ENCODE data around the gene ERP29. TPM values are rescaled to one million over a fixed set of nuclear protein-coding genes. Genes with fewer than 3 reads are reported as not detected.

ERP29 gene
- total RNA-seq, result 55.3 TPM
- 10 to 100 TPM; 70.3 to 89.5 (median 74.2) TPM for polyA plus RNA-seq (ENCODE audit: insufficient read depth in 1 of 8, insufficient read length in 8 of 8, low replicate concordance in 1 of 8)
- long read RNA-seq, donor 1, transcript ERP29-202 (2 exons, 1,333 nt), result minor isoform, 5 of 22 reads
- long read RNA-seq, donor 1, transcript ERP29-201 (3 exons, 1,735 nt), result major isoform, 17 of 22 reads
- long read RNA-seq, donor 1, partial matches to known transcripts, result 0 of 22 reads
- long read RNA-seq, donor 1, other reads (novel, unspliced or antisense), result 0 of 22 reads
- long read RNA-seq, donor 2, partial matches to known transcripts, result 0 of 7 reads
- long read RNA-seq, donor 2, other reads (novel, unspliced or antisense), result 0 of 7 reads
- long read RNA-seq, donor 3, transcript ERP29-201 (3 exons, 1,735 nt), result major isoform, 34 of 70 reads
- long read RNA-seq, donor 3, transcript ERP29-202 (2 exons, 1,333 nt), result minor isoform, 17 of 70 reads
- long read RNA-seq, donor 3, partial matches to known transcripts, result 6 of 70 reads
- long read RNA-seq, donor 3, other reads (novel, unspliced or antisense), result 11 of 70 reads
- long read RNA-seq, donor 4, transcript ERP29-201 (3 exons, 1,735 nt), result major isoform, 23 of 34 reads
- long read RNA-seq, donor 4, transcript ERP29-202 (2 exons, 1,333 nt), result minor isoform, 10 of 34 reads
- long read RNA-seq, donor 4, partial matches to known transcripts, result 0 of 34 reads
- long read RNA-seq, donor 4, other reads (novel, unspliced or antisense), result 0 of 34 reads
- long read RNA-seq, donor 5, transcript ERP29-202 (2 exons, 1,333 nt), result minor isoform, 38 of 114 reads
- long read RNA-seq, donor 5, transcript ERP29-201 (3 exons, 1,735 nt), result major isoform, 74 of 114 reads
- long read RNA-seq, donor 5, partial matches to known transcripts, result 0 of 114 reads
- long read RNA-seq, donor 5, other reads (novel, unspliced or antisense), result 0 of 114 reads
- long read RNA-seq, donor 6, transcript ERP29-202 (2 exons, 1,333 nt), result minor isoform, 19 of 92 reads
- long read RNA-seq, donor 6, transcript ERP29-201 (3 exons, 1,735 nt), result major isoform, 73 of 92 reads
- long read RNA-seq, donor 6, partial matches to known transcripts, result 0 of 92 reads
- long read RNA-seq, donor 6, other reads (novel, unspliced or antisense), result 0 of 92 reads
- long read RNA-seq, donor 7, transcript ERP29-202 (2 exons, 1,333 nt), result minor isoform, 10 of 60 reads
- long read RNA-seq, donor 7, transcript ERP29-201 (3 exons, 1,735 nt), result major isoform, 49 of 60 reads
- long read RNA-seq, donor 7, partial matches to known transcripts, result 0 of 60 reads
- long read RNA-seq, donor 7, other reads (novel, unspliced or antisense), result 0 of 60 reads
- long read RNA-seq, donor 8, transcript ERP29-202 (2 exons, 1,333 nt), result minor isoform, 9 of 33 reads
- long read RNA-seq, donor 8, transcript ERP29-201 (3 exons, 1,735 nt), result major isoform, 24 of 33 reads
- long read RNA-seq, donor 8, partial matches to known transcripts, result 0 of 33 reads
- long read RNA-seq, donor 8, other reads (novel, unspliced or antisense), result 0 of 33 reads
- long read RNA-seq, donor 9, transcript ERP29-201 (3 exons, 1,735 nt), result major isoform, 17 of 26 reads
- long read RNA-seq, donor 9, transcript ERP29-202 (2 exons, 1,333 nt), result minor isoform, 7 of 26 reads
- long read RNA-seq, donor 9, partial matches to known transcripts, result 0 of 26 reads
- long read RNA-seq, donor 9, other reads (novel, unspliced or antisense), result 0 of 26 reads
- long read RNA-seq, donor 10, transcript ERP29-202 (2 exons, 1,333 nt), result minor isoform, 18 of 70 reads
- long read RNA-seq, donor 10, transcript ERP29-201 (3 exons, 1,735 nt), result major isoform, 52 of 70 reads
- long read RNA-seq, donor 10, partial matches to known transcripts, result 0 of 70 reads
- long read RNA-seq, donor 10, other reads (novel, unspliced or antisense), result 0 of 70 reads
- long read RNA-seq, donor 11, transcript ERP29-202 (2 exons, 1,333 nt), result minor isoform, 11 of 44 reads
- long read RNA-seq, donor 11, transcript ERP29-201 (3 exons, 1,735 nt), result major isoform, 33 of 44 reads
- long read RNA-seq, donor 11, partial matches to known transcripts, result 0 of 44 reads
- long read RNA-seq, donor 11, other reads (novel, unspliced or antisense), result 0 of 44 reads

DNA sequence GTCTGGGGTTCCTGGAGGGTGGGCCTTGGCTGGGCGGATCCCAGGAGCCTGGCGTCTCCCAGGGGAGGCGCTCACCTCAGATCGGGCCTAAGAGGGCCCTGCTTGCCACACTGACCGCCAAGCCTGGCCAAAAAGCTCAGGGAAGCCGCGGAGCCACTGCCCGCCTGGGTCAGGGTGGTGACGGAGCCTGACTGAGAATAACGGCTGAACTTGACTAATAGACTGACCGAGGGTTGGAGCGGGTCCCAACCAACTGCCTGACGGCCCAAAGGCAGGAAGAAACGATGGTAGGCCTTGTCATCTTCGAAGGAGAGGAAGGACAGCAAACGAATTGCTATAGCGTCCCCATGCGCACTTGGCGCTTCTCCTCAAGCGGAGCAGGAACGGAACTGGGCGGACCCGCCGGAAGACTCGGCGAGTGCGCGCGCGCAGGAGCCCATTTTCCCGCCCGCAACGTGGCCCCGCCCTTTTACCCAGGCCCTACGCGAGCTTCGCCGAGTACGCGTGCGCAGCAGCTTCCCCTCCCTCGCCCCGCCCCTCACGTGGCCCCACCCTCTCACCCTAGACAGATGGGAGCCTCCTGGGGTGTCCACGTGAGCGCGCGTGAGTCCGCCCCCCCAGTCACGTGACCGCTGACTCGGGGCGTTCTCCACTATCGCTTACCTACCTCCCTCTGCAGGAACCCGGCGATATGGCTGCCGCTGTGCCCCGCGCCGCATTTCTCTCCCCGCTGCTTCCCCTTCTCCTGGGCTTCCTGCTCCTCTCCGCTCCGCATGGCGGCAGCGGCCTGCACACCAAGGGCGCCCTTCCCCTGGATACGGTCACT lies at the start of gene ERP29, which contains the start of gene TMEM116:
Gene ERP29, plus strand, starts transcription at position 652 of the 826 bp plus-strand sequence. Its CDS starts 40 bp downstream, at position 692.
Gene TMEM116, minus strand, starts transcription at position 391 of the 826 bp plus-strand sequence. CDS start 7,895 bp downstream, outside the sequence.
- peak; percentile 99 for DNase-seq
- H3K9me3 ChIP-seq (replicated peaks; ENCODE audit: control insufficient read depth, low read depth, low read length), result no peaks in the 10 kb centered on the region
- H3K4me3 ChIP-seq (ENCODE audit: low read length), result peak within 1 kb of the TSS; percentile 94
- peaks cover 11% of the 10 kb centered on the region for H3K36me3 ChIP-seq (ENCODE audit: control insufficient read depth, insufficient read depth, low read length)
- WGBS (ENCODE audit: insufficient coverage), result under 1% methylated on average over 67 of the region's 67 CpGs
- peaks cover 21% of the 10 kb centered on the region for H3K4me1 ChIP-seq (ENCODE audit: control insufficient read depth, insufficient read depth, low read length)
- no peaks in the 10 kb centered on the region for H3K27me3 ChIP-seq (ENCODE audit: control insufficient read depth, insufficient read depth, low read length)
- H3K27ac ChIP-seq (ENCODE audit: low read length), result peak within 1 kb of the TSS; percentile 99

DNA sequence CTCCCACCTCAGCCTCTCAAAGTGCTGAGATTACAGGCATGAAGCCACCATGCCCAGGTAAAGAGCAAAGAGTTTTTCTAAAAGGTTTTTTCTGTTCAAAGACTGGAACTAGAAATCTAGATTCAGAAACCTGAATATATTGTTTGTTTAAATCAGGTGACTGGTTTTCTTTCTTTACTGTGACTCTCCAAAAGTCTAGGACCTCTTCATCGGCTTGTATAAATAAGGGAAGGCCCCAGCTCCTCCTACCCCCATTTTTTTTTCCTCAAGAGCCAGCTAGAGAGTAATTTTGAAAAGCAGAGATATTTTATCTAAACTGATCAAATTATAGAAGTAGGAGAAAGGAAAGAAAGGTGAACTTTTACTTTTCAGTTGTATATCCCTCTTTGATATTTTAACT lies 48.3 kb upstream of the ERP29 start:
- Histone ChIP-seq H3K4me3 (ENCODE audit: low read length) (no peak overlapping the region), H3K9me3 (replicated peaks; ENCODE audit: control insufficient read depth, low read depth, low read length) (no peaks in the 10 kb centered on the region), H3K27ac (ENCODE audit: low read length) (no peak overlapping the region), H3K27me3 (ENCODE audit: control insufficient read depth, insufficient read depth, low read length) (no peaks in the 10 kb centered on the region), H3K4me1 (ENCODE audit: control insufficient read depth, insufficient read depth, low read length) (no peaks in the 10 kb centered on the region), H3K36me3 (ENCODE audit: control insufficient read depth, insufficient read depth, low read length) (no peaks in the 10 kb centered on the region)
- DNase-seq, result no peak
- no CpG with 5 or more reads among the region's 1 CpG for WGBS (ENCODE audit: insufficient coverage)

DNA sequence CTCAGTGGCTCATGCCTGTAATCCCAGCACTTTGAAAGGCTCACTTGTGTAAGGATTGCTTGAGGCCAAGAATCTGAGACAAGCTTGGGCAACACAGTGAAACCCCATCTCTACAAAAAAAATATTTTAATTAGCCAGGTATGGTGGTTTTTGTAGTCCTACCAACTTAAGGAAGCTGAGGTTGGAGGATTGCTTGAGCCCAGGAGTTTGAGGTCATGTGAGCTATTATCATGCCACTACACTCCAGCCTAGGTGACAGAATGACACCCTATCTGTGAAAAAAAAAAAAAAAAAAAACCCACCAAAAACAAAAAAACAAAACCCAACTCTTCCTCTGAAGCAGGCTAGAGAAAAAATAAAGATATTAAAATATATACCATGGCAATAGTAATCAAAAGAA lies 41.4 kb upstream of the ERP29 start:
- no peak for DNase-seq
- Histone ChIP-seq H3K27ac (ENCODE audit: low read length) (no peak overlapping the region), H3K4me1 (ENCODE audit: control insufficient read depth, insufficient read depth, low read length) (no peaks in the 10 kb centered on the region), H3K27me3 (ENCODE audit: control insufficient read depth, insufficient read depth, low read length) (no peaks in the 10 kb centered on the region), H3K4me3 (ENCODE audit: low read length) (no peak overlapping the region), H3K36me3 (ENCODE audit: control insufficient read depth, insufficient read depth, low read length) (no peaks in the 10 kb centered on the region), H3K9me3 (replicated peaks; ENCODE audit: control insufficient read depth, low read depth, low read length) (peaks cover 5% of the 10 kb centered on the region)

DNA sequence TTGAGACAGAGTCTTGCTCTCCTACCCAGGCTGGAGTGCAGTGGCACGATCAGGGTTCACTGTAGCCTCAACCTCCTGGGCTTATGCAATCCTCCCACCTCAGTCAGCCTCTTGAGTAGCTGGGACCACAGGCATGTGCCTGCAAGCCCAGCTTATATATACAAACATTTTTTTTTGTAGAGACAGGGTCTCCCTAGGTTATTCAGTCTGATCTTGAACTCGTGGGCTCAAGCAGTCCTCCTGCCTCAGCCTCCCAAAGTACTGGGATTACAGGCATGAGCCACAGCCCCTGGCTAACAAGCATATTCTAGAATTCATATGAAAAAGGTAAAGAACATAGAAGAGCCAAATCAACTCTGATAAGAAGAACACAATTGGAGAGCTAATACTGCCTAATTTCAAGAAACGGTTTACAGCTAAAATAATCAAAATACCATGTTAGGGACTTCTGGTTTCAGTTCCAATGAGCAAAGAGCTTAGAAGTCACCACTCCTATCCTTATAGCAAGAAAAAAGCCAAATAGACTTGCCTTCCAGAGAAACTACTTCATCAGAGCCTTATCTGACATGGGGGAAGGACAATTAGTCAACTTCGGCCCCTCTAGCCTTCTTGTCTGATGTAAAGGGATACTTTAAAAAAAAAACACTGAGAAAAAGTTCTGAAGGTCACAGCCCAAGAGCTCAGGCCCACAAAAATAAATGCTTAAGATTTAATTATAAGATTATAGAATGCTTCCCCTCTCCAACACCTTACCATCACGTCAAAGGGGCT lies 37.9 kb upstream of the ERP29 start:
- Histone ChIP-seq H3K36me3 (ENCODE audit: control insufficient read depth, insufficient read depth, low read length) (no peaks in the 10 kb centered on the region), H3K4me3 (ENCODE audit: low read length) (no peak overlapping the region), H3K4me1 (ENCODE audit: control insufficient read depth, insufficient read depth, low read length) (no peaks in the 10 kb centered on the region), H3K27me3 (ENCODE audit: control insufficient read depth, insufficient read depth, low read length) (no peaks in the 10 kb centered on the region), H3K27ac (ENCODE audit: low read length) (no peak overlapping the region), H3K9me3 (replicated peaks; ENCODE audit: control insufficient read depth, low read depth, low read length) (peaks cover 5% of the 10 kb centered on the region)
- DNase-seq, result no peak
- 90% methylated on average over 1 of the region's 5 CpGs for WGBS (ENCODE audit: insufficient coverage)

DNA sequence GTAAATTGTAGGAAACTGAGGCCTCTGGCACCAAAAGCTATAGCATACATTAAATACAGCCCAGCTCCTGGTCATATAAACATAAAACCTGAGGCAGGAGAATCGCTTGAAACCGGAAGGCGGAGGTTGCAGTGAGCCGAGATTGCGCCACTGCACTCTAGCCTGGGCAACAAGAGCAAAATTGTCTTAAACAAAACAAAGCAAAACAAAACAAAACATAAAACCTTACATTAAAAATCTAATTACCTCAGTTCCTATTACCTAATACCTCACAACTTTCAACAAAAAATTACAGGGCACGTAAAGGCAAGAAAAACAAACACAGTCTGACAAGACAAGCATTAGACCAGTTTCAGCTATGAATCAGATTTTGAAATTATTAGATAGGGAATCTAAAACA lies 36.9 kb upstream of the ERP29 start:
- no peaks in the 10 kb centered on the region for H3K36me3 ChIP-seq (ENCODE audit: control insufficient read depth, insufficient read depth, low read length)
- 70% methylated on average over 3 of the region's 6 CpGs for WGBS (ENCODE audit: insufficient coverage)
- DNase-seq, result no peak
- no peaks in the 10 kb centered on the region for H3K4me1 ChIP-seq (ENCODE audit: control insufficient read depth, insufficient read depth, low read length)
- no peak overlapping the region for H3K27ac ChIP-seq (ENCODE audit: low read length)
- no peaks in the 10 kb centered on the region for H3K27me3 ChIP-seq (ENCODE audit: control insufficient read depth, insufficient read depth, low read length)
- no peak overlapping the region for H3K4me3 ChIP-seq (ENCODE audit: low read length)
- H3K9me3 ChIP-seq (replicated peaks; ENCODE audit: control insufficient read depth, low read depth, low read length), result no peaks in the 10 kb centered on the region

DNA sequence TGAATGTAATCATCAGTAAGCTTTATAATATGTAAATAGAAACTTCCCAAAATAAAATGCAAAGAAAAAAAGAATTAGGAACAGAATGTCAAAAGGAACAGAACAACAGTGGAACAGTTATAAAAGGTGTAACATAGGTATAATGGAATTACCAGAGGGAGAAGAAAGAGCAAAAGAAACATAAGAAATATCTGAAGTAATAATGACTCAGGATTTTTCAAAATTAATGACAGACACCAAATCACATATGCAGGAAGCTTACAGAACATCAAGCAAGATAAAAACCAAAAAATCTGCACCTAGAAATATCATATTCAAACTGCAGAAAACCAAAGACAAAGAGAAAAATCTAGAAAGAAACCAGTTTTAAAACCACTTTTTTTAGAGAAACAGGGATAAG lies 36.4 kb upstream of the ERP29 start:
- no peak for DNase-seq
- no peaks in the 10 kb centered on the region for H3K9me3 ChIP-seq (replicated peaks; ENCODE audit: control insufficient read depth, low read depth, low read length)
- no peaks in the 10 kb centered on the region for H3K4me1 ChIP-seq (ENCODE audit: control insufficient read depth, insufficient read depth, low read length)
- no peaks in the 10 kb centered on the region for H3K27me3 ChIP-seq (ENCODE audit: control insufficient read depth, insufficient read depth, low read length)
- no peak overlapping the region for H3K27ac ChIP-seq (ENCODE audit: low read length)
- H3K4me3 ChIP-seq (ENCODE audit: low read length), result no peak overlapping the region
- H3K36me3 ChIP-seq (ENCODE audit: control insufficient read depth, insufficient read depth, low read length), result no peaks in the 10 kb centered on the region

DNA sequence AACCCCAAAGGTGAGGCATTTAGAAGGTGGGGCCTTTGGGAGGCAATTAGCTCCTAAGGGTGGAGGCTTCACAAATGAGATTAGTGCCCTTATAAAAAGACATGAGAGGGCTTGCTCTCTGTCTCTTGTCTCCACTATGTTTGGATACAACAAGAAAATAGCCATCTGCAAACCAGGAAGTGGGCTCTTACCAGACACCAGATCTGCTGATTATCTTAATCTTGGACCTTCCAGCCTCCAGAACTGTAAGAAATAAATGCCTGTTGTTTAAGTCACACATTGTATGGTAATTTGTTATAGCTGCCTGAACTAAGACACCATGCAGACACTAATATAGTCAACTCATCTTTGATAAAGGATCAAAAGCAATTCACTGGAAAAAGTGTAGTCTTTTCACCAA lies 34.7 kb upstream of the ERP29 start:
- no peak for DNase-seq
- no peaks in the 10 kb centered on the region for H3K4me1 ChIP-seq (ENCODE audit: control insufficient read depth, insufficient read depth, low read length)
- H3K27ac ChIP-seq (ENCODE audit: low read length), result no peak overlapping the region

DNA sequence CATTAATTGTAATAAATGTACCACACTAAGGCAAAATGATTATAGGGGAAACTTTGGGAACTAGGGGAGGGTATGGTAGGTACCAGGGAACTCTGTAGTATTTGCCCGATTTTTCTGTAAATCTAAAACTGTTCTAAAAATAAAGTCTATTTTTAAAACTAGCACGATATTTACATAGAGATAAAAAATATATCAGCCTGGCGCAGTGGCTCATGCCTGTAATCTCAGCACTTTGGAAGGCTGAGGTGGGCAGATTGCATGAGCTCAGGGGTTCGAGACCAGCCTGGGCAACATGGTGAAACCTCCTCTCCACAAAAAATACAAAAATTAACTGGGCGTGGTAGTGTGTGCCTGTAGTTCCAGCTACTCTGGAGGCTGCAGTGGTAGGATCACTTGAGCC lies 32.6 kb upstream of the ERP29 start:
- WGBS (ENCODE audit: insufficient coverage), result no CpG with 5 or more reads among the region's 5 CpGs
- no peaks in the 10 kb centered on the region for H3K27me3 ChIP-seq (ENCODE audit: control insufficient read depth, insufficient read depth, low read length)
- no peak for DNase-seq
- no peaks in the 10 kb centered on the region for H3K36me3 ChIP-seq (ENCODE audit: control insufficient read depth, insufficient read depth, low read length)
- H3K4me1 ChIP-seq (ENCODE audit: control insufficient read depth, insufficient read depth, low read length), result no peaks in the 10 kb centered on the region
- no peak overlapping the region for H3K4me3 ChIP-seq (ENCODE audit: low read length)
- H3K9me3 ChIP-seq (replicated peaks; ENCODE audit: control insufficient read depth, low read depth, low read length), result no peaks in the 10 kb centered on the region
- H3K27ac ChIP-seq (ENCODE audit: low read length), result no peak overlapping the region

More for the DNA sequence above, 34.7 kb upstream of the ERP29 start:
- Histone ChIP-seq H3K27me3 (ENCODE audit: control insufficient read depth, insufficient read depth, low read length) (no peaks in the 10 kb centered on the region), H3K9me3 (replicated peaks; ENCODE audit: control insufficient read depth, low read depth, low read length) (no peaks in the 10 kb centered on the region), H3K36me3 (ENCODE audit: control insufficient read depth, insufficient read depth, low read length) (no peaks in the 10 kb centered on the region), H3K4me3 (ENCODE audit: low read length) (no peak overlapping the region)

Data from muscle of leg (tissue), 16 donors.